Esophagus (tissue), 2 donors: Measurements from ENCODE around the gene COL4A2. TPM values are rescaled to one million over a fixed set of nuclear protein-coding genes. Genes with fewer than 3 reads are reported as not detected.

Experiments
- H3K27ac ChIP-seq, 2 donors: one replicate each; pipeline ENCODE4 v1.5.1; 2013; ENCODE audit warnings: low read depth in 2 of 2, mild to moderate bottlenecking in 2 of 2, inconsistent platforms in 1 of 2, low read length in 1 of 2, moderate library complexity in 1 of 2
- H3K27me3 ChIP-seq, 2 donors: one replicate each; pipeline ENCODE4 v1.6.1; 2013; ENCODE audit warnings: low read length in 2 of 2, control low read depth in 1 of 2, mild to moderate bottlenecking in 1 of 2; ENCODE audit not compliant: insufficient read depth in 2 of 2, control insufficient read depth in 1 of 2
- H3K36me3 ChIP-seq, 2 donors: one replicate each; pipeline ENCODE4 v1.6.1; 2013; ENCODE audit warnings: low read length in 1 of 2; ENCODE audit not compliant: control insufficient read depth in 2 of 2, insufficient read depth in 2 of 2
- H3K4me1 ChIP-seq, 2 donors: one replicate each; pipeline ENCODE4 v1.6.1; 2013; ENCODE audit warnings: low read length in 1 of 2; ENCODE audit not compliant: control insufficient read depth in 2 of 2, insufficient read depth in 2 of 2
- H3K4me3 ChIP-seq, 2 donors: one replicate each; pipeline ENCODE4 v1.5.1; 2013; ENCODE audit warnings: low read length in 2 of 2, mild to moderate bottlenecking in 2 of 2, low read depth in 1 of 2, moderate library complexity in 1 of 2
- H3K9me3 ChIP-seq, 2 donors: one replicate each; pipeline ENCODE4 v1.6.1; 2013; ENCODE audit warnings: mild to moderate bottlenecking in 2 of 2, low read depth in 1 of 2, low read length in 1 of 2, moderate library complexity in 1 of 2; ENCODE audit not compliant: control insufficient read depth in 2 of 2, insufficient read depth in 1 of 2
- WGBS, 2 donors: extraction: QIAGEN DNeasy Blood & Tissue Kit; methylation state at CpG; one replicate each; pipeline ENCODE4 v1.1.7; 2013; 5-methylcytosine and 5-hydroxymethylcytosine counted together
- polyA plus RNA-seq, 2 donors: library from polyadenylated mRNA; stranded (reverse); fragments of 200-250 nt; gene quantifications; one replicate each; pipeline ENCODE4 v1.2.3, GENCODE V29; 2013
- donor health status: healthy with polysubstance abuse.
- donor health status: Bipolar disorder and iron deficiency.

Gene COL4A2
- polyA plus RNA-seq, 2 donors, result 25.3 to 39.2 TPM

DNA sequence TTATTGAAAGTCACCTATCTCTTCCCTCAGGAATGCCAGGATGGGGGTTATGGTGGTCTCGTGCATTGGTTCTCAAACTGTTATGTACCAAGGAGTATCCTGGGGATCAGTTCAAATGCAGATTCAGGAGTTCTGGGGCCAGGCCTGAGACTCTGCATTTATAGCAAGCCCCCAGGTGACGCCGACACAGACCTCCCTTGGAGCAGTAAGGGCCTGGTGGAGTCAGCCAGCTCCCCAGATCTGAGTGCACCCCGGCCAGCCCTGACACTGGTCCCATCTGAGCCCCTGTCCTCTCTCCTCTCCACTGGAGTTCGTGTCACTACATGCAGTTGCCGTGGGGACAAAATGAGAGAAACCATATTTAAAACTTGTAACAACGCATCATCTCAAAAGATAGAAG lies 112.9 kb downstream of the COL4A2 start:
- Histone ChIP-seq H3K27ac (no peak overlapping the region), H3K9me3 (no peaks in the 10 kb centered on the region), H3K27me3 (no peaks in the 10 kb centered on the region), H3K4me3 (no peak overlapping the region), H3K36me3 (no peaks in the 10 kb centered on the region), H3K4me1 (peaks cover 0 to 3% of the 10 kb centered on the region in 2 donors)
- 85 to 86% methylated on average over 7 of the region's 7 CpGs for WGBS, 2 donors

DNA sequence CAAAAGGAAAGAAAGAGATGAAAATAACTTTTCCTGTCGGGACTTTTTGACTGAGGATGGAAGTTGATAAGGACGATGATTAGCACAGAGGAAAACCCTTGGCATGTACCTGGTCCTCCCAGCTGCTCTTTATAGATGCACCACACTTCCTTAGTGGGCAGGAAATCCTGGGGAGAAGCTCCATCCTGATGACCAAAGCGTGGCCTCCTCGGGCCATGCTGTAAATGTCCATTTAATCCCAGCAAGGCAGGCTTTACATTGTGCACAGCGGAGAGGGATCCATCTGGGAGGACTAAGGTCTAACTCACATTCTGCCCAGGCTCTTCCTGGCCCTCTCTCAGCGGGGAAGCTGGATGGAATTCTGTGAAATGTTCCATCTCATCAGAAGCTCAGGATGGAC lies 113.5 kb downstream of the COL4A2 start:
- Histone ChIP-seq H3K4me1 (peaks cover 0 to 3% of the 10 kb centered on the region in 2 donors), H3K9me3 (no peaks in the 10 kb centered on the region), H3K4me3 (no peak overlapping the region), H3K36me3 (no peaks in the 10 kb centered on the region), H3K27ac (peak overlapping the region in 1 of 2 donors; percentile 15), H3K27me3 (no peaks in the 10 kb centered on the region)
- WGBS, 2 donors, result 72 to 74% methylated on average over 6 of the region's 6 CpGs

DNA sequence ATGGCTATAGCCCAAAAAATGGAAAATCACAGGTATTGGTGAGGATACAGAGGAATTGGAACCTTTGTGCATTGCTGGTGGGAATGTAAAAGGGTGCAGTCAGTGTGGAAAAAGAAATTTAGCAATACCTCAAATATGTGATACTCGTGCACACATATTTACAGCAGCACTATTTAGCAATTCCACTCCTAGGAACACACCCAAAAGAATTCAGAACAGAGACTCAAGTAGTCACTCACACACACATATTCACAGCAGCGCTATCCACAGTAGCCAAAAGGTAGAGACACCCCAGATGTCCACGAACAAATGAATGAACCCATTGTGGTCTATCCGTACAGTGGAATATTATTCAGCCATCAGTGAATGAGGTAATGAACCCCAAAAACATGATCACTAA lies 114.0 kb downstream of the COL4A2 start:
- no peak overlapping the region for H3K4me3 ChIP-seq
- peaks cover 0 to under 1% of the 10 kb centered on the region in 2 donors for H3K4me1 ChIP-seq
- H3K9me3 ChIP-seq, result no peaks in the 10 kb centered on the region
- H3K27ac ChIP-seq, result no peak overlapping the region
- no peaks in the 10 kb centered on the region for H3K36me3 ChIP-seq
- no peaks in the 10 kb centered on the region for H3K27me3 ChIP-seq
- WGBS, 2 donors, result 75 to 85% methylated on average over 4 of the region's 4 CpGs

DNA sequence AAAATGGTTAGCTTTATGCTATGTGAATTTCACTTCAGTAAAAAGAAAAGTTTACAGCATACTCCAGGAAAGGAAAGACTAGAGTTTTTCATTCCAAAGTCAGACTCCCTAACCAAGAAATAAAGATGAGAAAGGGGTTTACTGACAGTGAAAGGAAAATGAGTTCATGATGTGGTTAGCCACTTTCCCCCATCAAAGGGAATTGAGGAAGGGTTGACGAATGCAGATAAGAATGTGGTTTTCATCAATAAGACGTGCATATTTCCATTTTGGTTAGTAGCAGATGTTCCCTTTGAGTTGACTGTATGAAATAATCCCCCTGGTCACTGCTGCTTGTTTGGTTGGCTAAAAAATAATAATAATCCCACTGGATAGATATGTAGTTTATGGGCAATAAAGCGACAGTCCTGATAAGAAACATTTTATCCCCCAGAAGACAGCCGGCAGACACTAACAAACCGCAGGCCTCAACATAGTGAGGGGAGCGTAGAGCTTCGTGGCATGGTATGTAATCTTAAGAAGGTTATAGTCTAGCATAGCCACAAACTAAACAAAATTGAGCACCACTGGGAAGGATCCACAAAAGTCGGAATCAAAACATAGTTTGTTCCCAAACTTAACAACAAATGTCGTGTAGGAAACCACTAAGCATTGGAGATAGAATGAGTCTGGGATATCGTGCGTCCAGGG lies 114.8 kb downstream of the COL4A2 start:
- H3K27me3 ChIP-seq, result no peaks in the 10 kb centered on the region
- no peaks in the 10 kb centered on the region for H3K36me3 ChIP-seq
- 81 to 83% methylated on average over 11 of the region's 11 CpGs for WGBS, 2 donors
- H3K4me3 ChIP-seq, result no peak overlapping the region
- H3K27ac ChIP-seq, result no peak overlapping the region
- no peaks in the 10 kb centered on the region for H3K4me1 ChIP-seq
- no peaks in the 10 kb centered on the region for H3K9me3 ChIP-seq

DNA sequence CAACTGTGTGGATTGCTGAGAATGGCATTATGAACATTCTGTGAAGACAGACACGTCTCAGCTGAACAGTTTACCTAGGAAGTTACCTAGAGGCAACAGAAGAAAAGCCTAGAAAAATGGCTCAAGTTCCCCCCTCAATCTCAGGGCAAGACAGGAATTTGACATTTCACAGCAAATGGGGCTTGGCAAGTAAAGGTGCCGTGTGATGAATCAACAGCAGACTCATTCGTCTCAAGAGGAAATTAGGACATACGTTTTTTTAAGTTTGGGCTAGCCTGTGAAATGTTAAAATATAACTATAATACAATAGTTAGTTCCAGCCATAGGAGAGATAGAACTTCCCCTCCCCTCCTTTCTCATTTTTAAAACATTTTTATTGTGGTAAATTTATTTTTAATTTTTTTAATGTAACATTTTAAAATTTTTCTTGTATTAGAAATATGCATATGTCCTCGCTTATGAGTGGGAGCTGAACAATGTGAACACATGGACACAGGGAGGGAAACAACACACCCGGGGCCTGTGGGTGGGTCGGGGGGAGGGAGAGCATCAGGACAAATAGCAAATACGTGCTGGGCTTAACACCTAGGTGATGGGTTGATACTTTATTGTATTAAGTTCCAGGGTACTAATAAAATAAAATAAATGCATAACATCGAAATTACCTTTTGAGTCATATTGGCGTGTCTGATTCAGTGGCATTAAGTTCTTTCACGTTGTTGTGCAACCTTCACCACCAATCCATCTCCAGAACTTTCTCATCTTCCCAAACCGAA lies 116.0 kb downstream of the COL4A2 start:
- H3K4me1 ChIP-seq, result no peaks in the 10 kb centered on the region
- no peaks in the 10 kb centered on the region for H3K27me3 ChIP-seq
- peak overlapping the region; percentile 16 to 18 for H3K27ac ChIP-seq
- H3K36me3 ChIP-seq, result no peaks in the 10 kb centered on the region
- no peak overlapping the region for H3K4me3 ChIP-seq
- 59 to 60% methylated on average over 12 of the region's 12 CpGs for WGBS, 2 donors
- H3K9me3 ChIP-seq, result no peaks in the 10 kb centered on the region

DNA sequence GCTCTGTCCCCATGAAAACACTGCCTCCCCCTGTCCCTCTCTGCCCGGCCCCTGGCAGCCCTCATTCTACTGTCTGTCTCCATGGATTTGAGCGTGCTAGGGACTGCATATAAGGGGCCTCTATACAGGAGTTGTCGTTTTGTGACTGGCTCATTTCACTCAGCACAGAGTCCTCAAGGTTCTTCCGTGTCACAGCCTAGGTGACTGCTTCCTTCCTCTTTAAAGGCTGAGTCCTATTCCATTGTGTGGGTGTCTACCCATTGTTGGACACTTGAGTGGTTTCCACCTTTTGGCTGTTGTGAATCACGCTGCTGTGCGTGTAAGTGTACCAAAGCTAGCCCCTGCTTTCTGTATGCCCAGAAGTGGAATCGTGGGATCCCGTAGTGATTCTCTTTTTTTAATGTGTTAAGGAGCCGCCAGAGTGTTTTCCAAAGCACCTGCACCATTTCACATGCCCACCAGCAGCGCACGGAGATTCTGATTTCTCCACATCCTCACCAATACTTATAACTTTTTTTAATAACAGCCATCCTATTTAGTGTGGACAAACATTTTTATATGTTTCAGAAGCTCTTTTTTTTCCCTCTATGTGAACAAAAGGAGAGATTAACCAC lies 116.7 kb downstream of the COL4A2 start:
- no peak overlapping the region for H3K27ac ChIP-seq
- 72 to 78% methylated on average over 11 of the region's 11 CpGs for WGBS, 2 donors

DNA sequence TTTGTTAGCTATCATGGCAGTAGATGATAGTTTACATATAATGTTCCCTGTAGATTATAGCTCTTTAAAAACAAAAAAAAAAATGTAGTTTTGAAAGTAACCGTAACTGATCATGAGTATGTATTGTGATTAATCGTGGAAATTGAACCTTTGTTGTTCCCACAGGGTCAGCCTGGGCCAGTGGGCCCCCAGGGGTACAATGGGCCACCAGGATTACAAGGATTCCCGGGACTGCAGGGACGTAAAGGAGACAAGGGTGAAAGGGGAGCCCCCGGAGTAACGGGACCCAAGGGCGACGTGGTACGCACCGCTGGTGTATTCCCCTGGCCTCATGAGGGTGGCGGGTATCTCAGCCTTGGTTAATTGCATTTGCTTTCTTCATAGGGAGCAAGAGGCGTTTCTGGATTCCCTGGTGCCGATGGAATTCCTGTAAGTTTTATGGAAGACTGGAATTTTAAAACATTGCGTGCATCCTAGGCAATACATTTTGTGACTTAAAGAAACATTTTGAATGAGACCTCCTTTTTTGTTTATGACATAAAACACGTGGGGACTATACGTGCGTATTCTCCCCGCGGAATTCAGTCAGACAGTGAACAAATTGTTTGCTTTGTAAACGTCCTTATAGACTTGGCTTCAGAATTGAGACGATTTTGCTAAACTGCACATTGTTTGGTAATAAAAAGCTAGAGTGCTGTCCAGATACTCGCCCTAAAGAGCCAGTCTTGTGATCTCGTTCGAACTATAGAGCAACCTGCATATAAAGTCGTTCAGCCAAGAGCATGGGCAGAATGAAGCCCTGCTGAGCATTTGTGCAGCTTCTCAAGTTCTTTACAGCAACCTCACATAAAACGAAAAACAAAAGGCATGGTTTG lies 117.7 kb downstream of the COL4A2 start:
- no peaks in the 10 kb centered on the region for H3K36me3 ChIP-seq
- no peaks in the 10 kb centered on the region for H3K4me1 ChIP-seq
- H3K9me3 ChIP-seq, result no peaks in the 10 kb centered on the region
- H3K27ac ChIP-seq, result no peak overlapping the region
- H3K27me3 ChIP-seq, result no peaks in the 10 kb centered on the region
- whole genome bisulfite sequencing, 2 donors, result 73 to 74% methylated on average over 26 of the region's 26 CpGs
- no peak overlapping the region for H3K4me3 ChIP-seq

More for the DNA sequence above, 116.7 kb downstream of the COL4A2 start:
- Histone ChIP-seq H3K9me3 (no peaks in the 10 kb centered on the region), H3K36me3 (no peaks in the 10 kb centered on the region), H3K4me3 (no peak overlapping the region), H3K27me3 (no peaks in the 10 kb centered on the region), H3K4me1 (no peaks in the 10 kb centered on the region)

DNA sequence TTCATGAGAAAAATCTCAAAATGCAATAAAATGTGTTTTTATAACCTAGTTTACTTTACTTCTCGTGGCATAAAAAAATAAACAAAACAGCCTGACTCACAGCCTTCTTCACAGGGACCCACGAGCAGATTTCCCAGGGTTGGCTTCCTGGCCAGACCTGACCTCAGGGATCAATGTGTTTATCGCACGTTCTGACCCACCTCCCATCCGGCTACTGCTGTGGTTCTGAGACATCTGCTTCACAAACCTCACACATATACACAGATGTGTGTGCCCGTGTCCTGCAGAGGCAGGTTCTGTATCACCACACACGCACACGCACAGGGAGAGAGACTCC lies 118.3 kb downstream of the COL4A2 start:
- Histone ChIP-seq H3K27me3 (no peaks in the 10 kb centered on the region), H3K36me3 (no peaks in the 10 kb centered on the region), H3K9me3 (no peaks in the 10 kb centered on the region), H3K4me1 (no peaks in the 10 kb centered on the region), H3K4me3 (no peak overlapping the region), H3K27ac (no peak overlapping the region)
- 70 to 72% methylated on average over 8 of the region's 8 CpGs for WGBS, 2 donors

DNA sequence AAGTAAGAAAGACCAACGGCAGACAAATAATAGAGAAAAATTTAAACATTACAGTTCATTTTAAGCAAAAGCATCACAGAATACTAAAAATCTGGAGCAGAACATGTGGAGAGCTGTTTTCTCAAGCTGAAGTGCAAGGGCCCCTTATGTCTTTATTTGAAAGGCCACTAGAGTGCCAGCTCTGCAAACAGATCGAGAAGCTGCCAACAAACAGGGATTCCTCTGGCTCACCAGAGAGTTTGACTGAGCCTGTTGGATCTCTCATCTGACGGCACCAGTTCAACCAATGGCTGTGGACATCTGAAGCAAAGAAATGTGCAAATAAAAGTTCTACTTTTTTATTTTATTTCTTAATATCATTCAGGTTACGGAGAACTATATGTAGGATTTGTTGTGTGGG lies 119.7 kb downstream of the COL4A2 start:
- Histone ChIP-seq H3K27me3 (no peaks in the 10 kb centered on the region), H3K4me1 (no peaks in the 10 kb centered on the region), H3K36me3 (peaks cover 0 to 2% of the 10 kb centered on the region in 2 donors), H3K27ac (no peak overlapping the region), H3K4me3 (no peak overlapping the region), H3K9me3 (no peaks in the 10 kb centered on the region)
- 70 to 78% methylated on average over 4 of the region's 4 CpGs for WGBS, 2 donors
